Neural progenitor cell (in vitro differentiated cells): ENCODE data around the gene SPG21. TPM values are rescaled to one million over a fixed set of nuclear protein-coding genes. Genes with fewer than 3 reads are reported as not detected.
A peak's percentile ranks its signal among the peaks of the same experiment; 100 is the strongest.

ENCODE experiments used
- DNase-seq: peaks from one replicate; pipeline ENCODE4 v3.0.0-alpha.2; 2016; ENCODE audit warnings: low spot score
- H2AFZ ChIP-seq: fragments of 200-600 bp; sonication (generic); replicated peaks from 2 replicates; pipeline ENCODE4 v1.6.1; 2016; ENCODE audit warnings: antibody characterized with exemption
- H3F3A ChIP-seq: fragments of 200-600 bp; sonication (generic); 2 replicates; pipeline ENCODE4 v1.6.1; 2016; ENCODE audit warnings: antibody characterized with exemption, low read depth
- H3K27ac ChIP-seq: fragments of 200-600 bp; sonication (generic); 2 replicates; pipeline ENCODE4 v1.5.1; 2016; ENCODE audit warnings: mild to moderate bottlenecking
- H3K27me3 ChIP-seq: fragments of 200-600 bp; sonication (generic); 2 replicates; pipeline ENCODE4 v1.6.1; 2016; ENCODE audit warnings: mild to moderate bottlenecking, moderate library complexity
- H3K36me3 ChIP-seq: fragments of 200-600 bp; sonication (generic); 2 replicates; pipeline ENCODE4 v1.5.1; 2016
- H3K4me1 ChIP-seq: fragments of 200-600 bp; sonication (generic); 2 replicates; pipeline ENCODE4 v1.6.1; 2016; ENCODE audit warnings: mixed run types
- H3K4me2 ChIP-seq: fragments of 200-600 bp; sonication (generic); 2 replicates; pipeline ENCODE4 v1.6.1; 2016
- H3K4me3 ChIP-seq: fragments of 200-600 bp; sonication (generic); 2 replicates; pipeline ENCODE4 v1.5.1; 2016
- H3K79me2 ChIP-seq: fragments of 200-600 bp; sonication (generic); 2 replicates; pipeline ENCODE4 v1.6.1; 2016; ENCODE audit warnings: low read depth
- H3K9ac ChIP-seq: fragments of 200-600 bp; sonication (generic); 2 replicates; pipeline ENCODE4 v1.6.1; 2016
- H3K9me3 ChIP-seq: fragments of 200-600 bp; sonication (generic); 2 replicates; pipeline ENCODE4 v1.5.1; 2016; ENCODE audit warnings: low read depth
- H4K20me1 ChIP-seq: fragments of 200-600 bp; sonication (generic); 2 replicates; pipeline ENCODE4 v1.6.1; 2016; ENCODE audit warnings: low read depth
- H3K27ac Mint-ChIP-seq: 3 replicates; pipeline ENCODE4 v1.8.0; 2021; ENCODE audit warnings: mixed read lengths
- H3K27me3 Mint-ChIP-seq: 2 replicates; pipeline ENCODE4 v1.8.0; 2022; ENCODE audit warnings: low read depth, mild to moderate bottlenecking, inconsistent platforms, moderate library complexity, mixed read lengths; ENCODE audit not compliant: insufficient read depth
- H3K36me3 Mint-ChIP-seq: 3 replicates; pipeline ENCODE4 v1.8.0; 2021; ENCODE audit warnings: mixed read lengths
- H3K4me1 Mint-ChIP-seq: 3 replicates; pipeline ENCODE4 v1.8.0; 2021; ENCODE audit warnings: mixed read lengths
- H3K4me3 Mint-ChIP-seq: 3 replicates; pipeline ENCODE4 v1.8.0; 2021; ENCODE audit warnings: mild to moderate bottlenecking, moderate library complexity, mixed read lengths
- H3K9me3 Mint-ChIP-seq: 3 replicates; pipeline ENCODE4 v1.8.0; 2020; ENCODE audit warnings: mixed read lengths
- CTCF ChIP-seq: fragments of 200-600 bp; sonication (generic); IDR thresholded peaks from 2 replicates; pipeline ENCODE4 v1.5.1; 2017; ENCODE audit warnings: antibody characterized with exemption, mild to moderate bottlenecking
- EZH2 ChIP-seq: fragments of 200-600 bp; sonication (generic); IDR thresholded peaks from 2 replicates; pipeline ENCODE4 v1.6.1; 2017; ENCODE audit warnings: antibody characterized with exemption, mild to moderate bottlenecking, moderate library complexity
- EZH2phosphoT487 ChIP-seq: fragments of 200-600 bp; sonication (generic); IDR thresholded peaks from 2 replicates; pipeline ENCODE4 v1.6.1; 2017; ENCODE audit warnings: antibody characterized with exemption
- total RNA-seq: library from RNA; depleted of rRNA; stranded (reverse); fragments of >200 nt; gene quantifications from 2 replicates; pipeline ENCODE4 v1.2.3, GENCODE V29; 2015; ENCODE audit warnings: low replicate concordance

Gene SPG21
- total RNA-seq, 1 donor from 2014 or later, result 84.4 TPM

GRCh38 chr15:65008983-65009382 lies 19.3 kb upstream of the SPG21 start:
- Histone ChIP-seq H2AFZ (no peak overlapping the region), H3K9me3 (no peaks in the 10 kb centered on the region), H3K4me3 (no peak overlapping the region), H3K4me2 (no peak overlapping the region), H3K36me3 (no peaks in the 10 kb centered on the region), H4K20me1 (no peaks in the 10 kb centered on the region), H3K27me3 (no peaks in the 10 kb centered on the region), H3K79me2 (no peaks in the 10 kb centered on the region), H3K27ac (no peak overlapping the region), H3K9ac (no peak overlapping the region), H3F3A (peaks cover 18% of the 10 kb centered on the region), H3K4me1 (peaks cover 6% of the 10 kb centered on the region)
- Mint-ChIP-seq H3K4me1 (no peaks in the 10 kb centered on the region), H3K4me3 (no peak overlapping the region), H3K27me3 (no peaks in the 10 kb centered on the region), H3K27ac (no peak overlapping the region), H3K36me3 (peaks cover 29% of the 10 kb centered on the region), H3K9me3 (peaks cover 10% of the 10 kb centered on the region)
- DNase-seq, result no peak
- TF ChIP-seq CTCF (peak; percentile 35), EZH2phosphoT487 (no peak)

DNA sequence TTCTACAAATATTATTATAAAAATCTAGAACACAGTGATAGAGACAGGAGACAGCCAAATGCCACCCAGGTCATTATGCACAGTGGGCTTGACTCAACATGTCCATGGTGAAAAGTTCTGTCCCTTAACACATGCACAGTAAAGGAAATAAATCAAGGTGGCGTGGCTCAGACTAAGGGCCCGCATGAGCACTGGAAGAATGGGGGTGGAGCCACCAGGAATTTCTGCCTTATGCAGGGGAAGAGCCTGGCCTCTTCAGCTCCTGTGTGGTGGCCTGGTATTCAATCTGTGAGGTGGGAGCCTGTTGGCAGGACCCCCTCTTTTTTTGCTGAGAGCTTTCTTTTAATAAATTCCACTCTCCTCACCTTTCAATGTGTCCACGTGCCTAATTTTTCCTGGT lies 17.2 kb upstream of the SPG21 start:
- no peak overlapping the region for H3K4me3 Mint-ChIP-seq
- no peak for TF ChIP-seq EZH2
- no peaks in the 10 kb centered on the region for H3K27me3 Mint-ChIP-seq
- no peak overlapping the region for H3K9ac ChIP-seq
- no peaks in the 10 kb centered on the region for H3K27me3 ChIP-seq
- no peak overlapping the region for H3K27ac Mint-ChIP-seq
- H3K36me3 Mint-ChIP-seq, result peaks cover 21% of the 10 kb centered on the region
- H3K79me2 ChIP-seq, result no peaks in the 10 kb centered on the region
- peaks cover 18% of the 10 kb centered on the region for H3F3A ChIP-seq
- H3K4me3 ChIP-seq, result no peak overlapping the region
- no peaks in the 10 kb centered on the region for H3K4me1 Mint-ChIP-seq
- no peaks in the 10 kb centered on the region for H3K36me3 ChIP-seq
- no peak overlapping the region for H3K4me2 ChIP-seq
- peaks cover 6% of the 10 kb centered on the region for H3K4me1 ChIP-seq
- no peak overlapping the region for H2AFZ ChIP-seq
- DNase-seq, result no peak
- no peaks in the 10 kb centered on the region for H3K9me3 ChIP-seq
- no peaks in the 10 kb centered on the region for H4K20me1 ChIP-seq
- H3K27ac ChIP-seq, result peak overlapping the region; percentile 56
- no peaks in the 10 kb centered on the region for H3K9me3 Mint-ChIP-seq

DNA sequence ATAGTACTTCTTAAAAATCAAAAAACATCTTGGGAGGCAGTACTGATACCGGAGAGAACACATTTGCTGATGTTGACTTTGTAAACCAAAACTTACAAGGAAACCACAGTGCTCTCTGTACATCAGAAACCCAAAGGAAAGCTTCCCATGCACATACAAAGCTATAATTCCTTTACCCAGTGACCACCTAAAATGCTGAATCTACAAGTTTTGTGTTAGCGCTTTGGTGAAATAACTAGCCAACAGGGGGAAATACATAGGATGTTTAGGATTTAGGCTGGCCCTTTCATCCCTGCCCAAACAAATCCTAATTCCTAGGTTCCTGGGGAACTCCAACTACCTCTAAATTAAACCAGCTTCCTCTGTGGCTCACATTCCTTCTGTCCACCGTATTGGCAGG lies 15.3 kb upstream of the SPG21 start:
- H3K9ac ChIP-seq, result no peak overlapping the region
- no peak overlapping the region for H3K27ac ChIP-seq
- Mint-ChIP-seq H3K27me3 (no peaks in the 10 kb centered on the region), H3K36me3 (peaks cover 23% of the 10 kb centered on the region), H3K4me3 (no peak overlapping the region), H3K9me3 (no peaks in the 10 kb centered on the region), H3K4me1 (no peaks in the 10 kb centered on the region), H3K27ac (no peak overlapping the region)
- peaks cover 6% of the 10 kb centered on the region for H3K4me1 ChIP-seq
- no peak overlapping the region for H2AFZ ChIP-seq
- no peaks in the 10 kb centered on the region for H3K9me3 ChIP-seq
- no peak for DNase-seq
- H3K4me3 ChIP-seq, result no peak overlapping the region
- H3K4me2 ChIP-seq, result no peak overlapping the region
- no peaks in the 10 kb centered on the region for H4K20me1 ChIP-seq
- no peaks in the 10 kb centered on the region for H3K79me2 ChIP-seq
- H3K27me3 ChIP-seq, result no peaks in the 10 kb centered on the region
- H3F3A ChIP-seq, result peaks cover 14% of the 10 kb centered on the region
- TF ChIP-seq EZH2, result no peak
- no peak for TF ChIP-seq EZH2phosphoT487
- no peak for TF ChIP-seq CTCF
- no peaks in the 10 kb centered on the region for H3K36me3 ChIP-seq

DNA sequence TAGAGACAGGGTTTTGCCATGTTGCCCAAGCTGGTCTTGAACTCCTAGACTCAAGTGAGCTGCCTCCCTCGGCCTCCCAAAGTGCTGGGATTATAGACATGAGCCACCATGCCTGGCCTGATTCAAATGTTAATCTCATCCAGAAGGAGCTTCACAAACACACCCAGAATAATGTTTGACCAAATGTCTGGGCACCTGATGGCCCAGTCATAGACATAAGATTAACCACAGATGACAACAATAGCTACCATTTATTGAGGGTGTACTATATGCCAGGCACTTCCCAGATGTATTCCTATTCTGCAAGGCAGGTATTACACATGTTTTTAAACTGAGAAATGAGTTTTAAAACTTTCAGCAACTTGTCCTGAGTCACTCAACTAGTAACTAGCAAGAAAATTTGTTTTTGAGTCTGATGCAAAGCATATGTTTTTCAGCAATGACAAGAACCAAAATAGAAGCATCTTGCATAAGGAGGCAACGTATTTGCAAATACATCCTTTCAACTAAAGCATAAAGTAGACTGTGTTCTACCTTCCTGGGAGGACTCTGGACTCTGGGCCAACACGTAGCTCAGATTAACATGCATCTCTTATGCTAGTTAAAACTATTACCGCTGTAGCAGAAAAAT lies 8.1 kb upstream of the SPG21 start:
- no peak overlapping the region for H2AFZ ChIP-seq
- TF ChIP-seq CTCF (no peak), EZH2 (no peak), EZH2phosphoT487 (no peak)

More for the DNA sequence above, 8.1 kb upstream of the SPG21 start:
- DNase-seq, result no peak
- H3K9me3 ChIP-seq, result no peaks in the 10 kb centered on the region
- no peaks in the 10 kb centered on the region for H3K79me2 ChIP-seq
- Mint-ChIP-seq H3K4me1 (no peaks in the 10 kb centered on the region), H3K27ac (no peak overlapping the region), H3K36me3 (peaks cover 7% of the 10 kb centered on the region), H3K27me3 (no peaks in the 10 kb centered on the region), H3K9me3 (no peaks in the 10 kb centered on the region), H3K4me3 (no peak overlapping the region)
- H3K27ac ChIP-seq, result no peak overlapping the region
- no peaks in the 10 kb centered on the region for H3K4me1 ChIP-seq
- no peak overlapping the region for H3K4me2 ChIP-seq
- no peaks in the 10 kb centered on the region for H3K27me3 ChIP-seq
- H3K36me3 ChIP-seq, result no peaks in the 10 kb centered on the region
- H3K9ac ChIP-seq, result no peak overlapping the region
- H4K20me1 ChIP-seq, result no peaks in the 10 kb centered on the region
- no peaks in the 10 kb centered on the region for H3F3A ChIP-seq
- no peak overlapping the region for H3K4me3 ChIP-seq
